GM12892 (cell line): Measurements from ENCODE around the gene SLC9A1.

Experiments
- POLR2A ChIP-seq: IDR thresholded peaks from 2 replicates; pipeline ENCODE4 v1.6.1; 2011; ENCODE audit warnings: low read depth, low read length, control low read depth
- POLR2AphosphoS5 ChIP-seq: IDR thresholded peaks from 2 replicates; pipeline ENCODE4 v1.6.1; 2011; ENCODE audit warnings: low read depth, low read length, control low read depth
- TAF1 ChIP-seq: IDR thresholded peaks from 2 replicates; pipeline ENCODE4 v1.6.1; 2011; ENCODE audit warnings: low read depth, mild to moderate bottlenecking, control low read depth, low read length, borderline replicate concordance

DNA sequence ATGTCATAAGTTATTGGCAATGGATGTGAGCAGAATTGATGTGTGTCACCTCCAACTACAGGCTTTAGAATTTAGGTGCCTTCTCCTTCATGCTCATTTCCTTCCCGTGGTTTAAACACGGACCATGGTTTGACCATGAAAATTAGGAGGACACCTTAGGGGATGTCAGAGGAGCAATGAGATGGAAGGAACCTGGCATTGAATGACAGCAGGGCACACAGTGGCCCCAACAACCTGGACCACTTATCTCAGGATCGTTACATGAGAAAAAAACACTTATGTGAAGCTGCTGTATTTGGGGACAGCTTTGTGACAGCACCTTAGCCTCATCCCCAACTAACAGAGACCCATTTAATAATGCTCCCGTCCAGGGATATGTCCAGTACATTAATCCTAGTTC, 70.8 kb downstream of the SLC9A1 start:
- no peak for TF ChIP-seq POLR2A
- no peak for TF ChIP-seq TAF1
- TF ChIP-seq POLR2AphosphoS5 = no peak
